Neural cell (in vitro differentiated cells): Measurements from ENCODE around the gene PC. TPM values are rescaled to one million over a fixed set of nuclear protein-coding genes. Genes with fewer than 3 reads are reported as not detected.

Experiments used
- H2AFZ ChIP-seq: fragments of 200-600, 300-800 bp; sonication (generic), shearing (Covaris generic); 2 replicates; pipeline ENCODE4 v1.6.0; 2014; ENCODE audit warnings: low read depth, mild to moderate bottlenecking, antibody characterized with exemption, low read length, moderate library complexity
- H3F3A ChIP-seq: fragments of 200-600 bp; shearing (Covaris generic); 2 replicates; pipeline ENCODE4 v1.6.1; 2016; ENCODE audit warnings: mild to moderate bottlenecking, moderate library complexity, mixed read lengths, antibody characterized with exemption, low read length; ENCODE audit not compliant: insufficient read depth, poor library complexity, severe bottlenecking
- H3K27ac ChIP-seq: fragments of 200-600, 300-800 bp; sonication (generic), shearing (Covaris generic); 2 replicates; pipeline ENCODE4 v1.5.1; 2014; ENCODE audit warnings: mild to moderate bottlenecking, low read length, moderate library complexity
- H3K27me3 ChIP-seq: fragments of 300-800, 200-600 bp; sonication (generic), shearing (Covaris generic); 2 replicates; pipeline ENCODE4 v1.6.0; 2014; ENCODE audit warnings: mild to moderate bottlenecking, low read depth, low read length, moderate library complexity; ENCODE audit not compliant: insufficient read depth
- H3K36me3 ChIP-seq: fragments of 300-800, 200-600 bp; sonication (generic), shearing (Covaris generic); 2 replicates; pipeline ENCODE4 v1.5.1; 2014; ENCODE audit warnings: mild to moderate bottlenecking, antibody characterized with exemption, low read length, moderate library complexity; ENCODE audit not compliant: insufficient read depth
- H3K4me2 ChIP-seq: fragments of 300-800, 200-600 bp; sonication (generic), shearing (Covaris generic); 2 replicates; pipeline ENCODE4 v1.6.0; 2014; ENCODE audit warnings: mild to moderate bottlenecking, low read length
- H3K4me3 ChIP-seq: fragments of 300-800, 200-600 bp; sonication (generic), shearing (Covaris generic); 2 replicates; pipeline ENCODE4 v1.5.1; 2014; ENCODE audit warnings: mild to moderate bottlenecking, low read length, moderate library complexity
- H3K79me2 ChIP-seq: fragments of 200-600 bp; shearing (Covaris generic); replicated peaks from 2 replicates; pipeline ENCODE4 v1.6.0; 2014; ENCODE audit warnings: mild to moderate bottlenecking, low read length, moderate library complexity; ENCODE audit not compliant: insufficient read depth
- H3K9ac ChIP-seq: fragments of 300-800, 200-600 bp; sonication (generic), shearing (Covaris generic); 2 replicates; pipeline ENCODE4 v1.6.1; 2016; ENCODE audit warnings: mild to moderate bottlenecking, low read length, mixed read lengths
- H3K9me2 ChIP-seq: fragments of 200-600 bp; shearing (Covaris generic); 2 replicates; pipeline ENCODE4 v1.6.1; 2016; ENCODE audit warnings: mild to moderate bottlenecking, low read length, mixed read lengths; ENCODE audit not compliant: insufficient read depth
- H3K9me3 ChIP-seq: fragments of 200-600, 300-800 bp; sonication (generic), shearing (Covaris generic); 2 replicates; pipeline ENCODE4 v1.6.1; 2016; ENCODE audit warnings: mild to moderate bottlenecking, mixed run types, low read length, moderate library complexity, mixed read lengths
- H4K20me1 ChIP-seq: fragments of 200-600 bp; shearing (Covaris generic); 2 replicates; pipeline ENCODE4 v1.6.1; 2016; ENCODE audit warnings: mild to moderate bottlenecking, mixed run types; ENCODE audit not compliant: insufficient read depth
- EZH2 ChIP-seq: fragments of 200-600, 300-800 bp; shearing (Covaris generic), sonication (generic); IDR thresholded peaks from 2 replicates; pipeline ENCODE4 v1.6.1; 2014; ENCODE audit warnings: antibody characterized with exemption, low read length, borderline replicate concordance, mild to moderate bottlenecking; ENCODE audit not compliant: insufficient read depth, poor library complexity, severe bottlenecking
- POLR2AphosphoS5 ChIP-seq: IDR thresholded peaks from 2 replicates; pipeline ENCODE4 v1.6.1; 2012
- RAD21 ChIP-seq: fragments of 450-650 bp; conservative IDR thresholded peaks from 2 replicates; pipeline ENCODE4 v1.6.1; 2014; ENCODE audit warnings: antibody characterized with exemption, mild to moderate bottlenecking, moderate library complexity
- TAF1 ChIP-seq: IDR thresholded peaks from 2 replicates; pipeline ENCODE4 v1.6.1; 2012; ENCODE audit warnings: low read depth
- polyA plus RNA-seq: library from polyadenylated mRNA; depleted of rRNA; stranded (reverse); fragments of >200 nt; gene quantifications from 2 replicates; pipeline ENCODE4 v1.2.3, GENCODE V29; 2014
- TF ChIP-seq, protein P1 (sequence below): fragments of 450-650 bp; IDR thresholded peaks from 2 replicates; pipeline ENCODE4 v1.5.1; 2014; ENCODE audit warnings: antibody characterized with exemption, mild to moderate bottlenecking, moderate library complexity; ENCODE audit not compliant: poor library complexity, severe bottlenecking
- TF ChIP-seq, protein P2 (sequence below): IDR thresholded peaks from 2 replicates; pipeline ENCODE4 v1.6.1; 2012; ENCODE audit warnings: borderline replicate concordance

PC gene
- polyA plus RNA-seq, 1 donor from 2014 or later, result 8.9 TPM

DNA sequence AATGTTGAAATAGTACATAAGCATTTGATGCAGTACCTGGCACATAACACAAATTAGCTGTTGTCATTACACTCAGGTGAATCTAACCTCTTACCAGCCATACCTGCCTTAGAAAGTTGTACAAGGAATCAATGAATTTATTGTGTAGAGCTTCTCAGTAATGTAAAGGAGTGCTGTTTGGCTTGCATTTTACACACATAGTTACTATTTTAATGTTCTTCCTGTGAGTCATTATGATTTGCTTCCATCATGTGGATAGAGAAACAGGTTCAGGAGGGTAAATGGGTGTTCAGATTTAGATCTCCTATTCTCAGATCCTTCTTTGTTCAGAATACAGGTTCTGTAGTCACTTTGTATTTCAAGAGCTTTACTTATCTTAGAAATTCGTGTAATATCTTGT, 142.5 kb downstream of the PC start:
- Histone ChIP-seq H3K9ac (no peak overlapping the region), H3K36me3 (no peaks in the 10 kb centered on the region), H2AFZ (no peak overlapping the region), H3K9me2 (no peaks in the 10 kb centered on the region), H3K9me3 (no peaks in the 10 kb centered on the region), H4K20me1 (no peaks in the 10 kb centered on the region), H3K27ac (no peak overlapping the region), H3K4me2 (no peak overlapping the region), H3F3A (no peaks in the 10 kb centered on the region), H3K4me3 (no peak overlapping the region), H3K79me2 (no peaks in the 10 kb centered on the region), H3K27me3 (no peaks in the 10 kb centered on the region)
- TF ChIP-seq EZH2, result no peak

GRCh38 chr11:66814678-66815077, 143.5 kb downstream of the PC start:
- H3K9ac ChIP-seq, result no peak overlapping the region

More at GRCh38 chr11:66814678-66815077, 143.5 kb downstream of the PC start:
- Histone ChIP-seq H4K20me1 (no peaks in the 10 kb centered on the region), H3K27me3 (no peaks in the 10 kb centered on the region), H2AFZ (no peak overlapping the region), H3K9me2 (no peaks in the 10 kb centered on the region), H3K79me2 (no peaks in the 10 kb centered on the region), H3K4me2 (no peak overlapping the region), H3K4me3 (no peak overlapping the region), H3K9me3 (no peaks in the 10 kb centered on the region), H3K36me3 (no peaks in the 10 kb centered on the region), H3F3A (no peaks in the 10 kb centered on the region), H3K27ac (no peak overlapping the region)
- TF ChIP-seq TAF1 (no peak), RAD21 (no peak), EZH2 (no peak), POLR2AphosphoS5 (no peak)
- TF ChIP-seq, protein P1, sequence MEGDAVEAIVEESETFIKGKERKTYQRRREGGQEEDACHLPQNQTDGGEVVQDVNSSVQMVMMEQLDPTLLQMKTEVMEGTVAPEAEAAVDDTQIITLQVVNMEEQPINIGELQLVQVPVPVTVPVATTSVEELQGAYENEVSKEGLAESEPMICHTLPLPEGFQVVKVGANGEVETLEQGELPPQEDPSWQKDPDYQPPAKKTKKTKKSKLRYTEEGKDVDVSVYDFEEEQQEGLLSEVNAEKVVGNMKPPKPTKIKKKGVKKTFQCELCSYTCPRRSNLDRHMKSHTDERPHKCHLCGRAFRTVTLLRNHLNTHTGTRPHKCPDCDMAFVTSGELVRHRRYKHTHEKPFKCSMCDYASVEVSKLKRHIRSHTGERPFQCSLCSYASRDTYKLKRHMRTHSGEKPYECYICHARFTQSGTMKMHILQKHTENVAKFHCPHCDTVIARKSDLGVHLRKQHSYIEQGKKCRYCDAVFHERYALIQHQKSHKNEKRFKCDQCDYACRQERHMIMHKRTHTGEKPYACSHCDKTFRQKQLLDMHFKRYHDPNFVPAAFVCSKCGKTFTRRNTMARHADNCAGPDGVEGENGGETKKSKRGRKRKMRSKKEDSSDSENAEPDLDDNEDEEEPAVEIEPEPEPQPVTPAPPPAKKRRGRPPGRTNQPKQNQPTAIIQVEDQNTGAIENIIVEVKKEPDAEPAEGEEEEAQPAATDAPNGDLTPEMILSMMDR, result no peak
- TF ChIP-seq, protein P2, sequence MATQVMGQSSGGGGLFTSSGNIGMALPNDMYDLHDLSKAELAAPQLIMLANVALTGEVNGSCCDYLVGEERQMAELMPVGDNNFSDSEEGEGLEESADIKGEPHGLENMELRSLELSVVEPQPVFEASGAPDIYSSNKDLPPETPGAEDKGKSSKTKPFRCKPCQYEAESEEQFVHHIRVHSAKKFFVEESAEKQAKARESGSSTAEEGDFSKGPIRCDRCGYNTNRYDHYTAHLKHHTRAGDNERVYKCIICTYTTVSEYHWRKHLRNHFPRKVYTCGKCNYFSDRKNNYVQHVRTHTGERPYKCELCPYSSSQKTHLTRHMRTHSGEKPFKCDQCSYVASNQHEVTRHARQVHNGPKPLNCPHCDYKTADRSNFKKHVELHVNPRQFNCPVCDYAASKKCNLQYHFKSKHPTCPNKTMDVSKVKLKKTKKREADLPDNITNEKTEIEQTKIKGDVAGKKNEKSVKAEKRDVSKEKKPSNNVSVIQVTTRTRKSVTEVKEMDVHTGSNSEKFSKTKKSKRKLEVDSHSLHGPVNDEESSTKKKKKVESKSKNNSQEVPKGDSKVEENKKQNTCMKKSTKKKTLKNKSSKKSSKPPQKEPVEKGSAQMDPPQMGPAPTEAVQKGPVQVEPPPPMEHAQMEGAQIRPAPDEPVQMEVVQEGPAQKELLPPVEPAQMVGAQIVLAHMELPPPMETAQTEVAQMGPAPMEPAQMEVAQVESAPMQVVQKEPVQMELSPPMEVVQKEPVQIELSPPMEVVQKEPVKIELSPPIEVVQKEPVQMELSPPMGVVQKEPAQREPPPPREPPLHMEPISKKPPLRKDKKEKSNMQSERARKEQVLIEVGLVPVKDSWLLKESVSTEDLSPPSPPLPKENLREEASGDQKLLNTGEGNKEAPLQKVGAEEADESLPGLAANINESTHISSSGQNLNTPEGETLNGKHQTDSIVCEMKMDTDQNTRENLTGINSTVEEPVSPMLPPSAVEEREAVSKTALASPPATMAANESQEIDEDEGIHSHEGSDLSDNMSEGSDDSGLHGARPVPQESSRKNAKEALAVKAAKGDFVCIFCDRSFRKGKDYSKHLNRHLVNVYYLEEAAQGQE, result no peak
